ENCODE data around the gene UBE2V1. TPM values are rescaled to one million over a fixed set of nuclear protein-coding genes. Genes with fewer than 3 reads are reported as not detected.
A peak's percentile ranks its signal among the peaks of the same experiment; 100 is the strongest.

UBE2V1 gene
- polyA plus RNA-seq, 2 of the 4 experiments (the other 2 are of a cell fraction), result 129 to 141 TPM

- TF ChIP-seq, protein P1, sequence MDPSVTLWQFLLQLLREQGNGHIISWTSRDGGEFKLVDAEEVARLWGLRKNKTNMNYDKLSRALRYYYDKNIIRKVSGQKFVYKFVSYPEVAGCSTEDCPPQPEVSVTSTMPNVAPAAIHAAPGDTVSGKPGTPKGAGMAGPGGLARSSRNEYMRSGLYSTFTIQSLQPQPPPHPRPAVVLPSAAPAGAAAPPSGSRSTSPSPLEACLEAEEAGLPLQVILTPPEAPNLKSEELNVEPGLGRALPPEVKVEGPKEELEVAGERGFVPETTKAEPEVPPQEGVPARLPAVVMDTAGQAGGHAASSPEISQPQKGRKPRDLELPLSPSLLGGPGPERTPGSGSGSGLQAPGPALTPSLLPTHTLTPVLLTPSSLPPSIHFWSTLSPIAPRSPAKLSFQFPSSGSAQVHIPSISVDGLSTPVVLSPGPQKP (IDR thresholded peaks at IDR 0.05; ENCODE audit: low read depth, low read length), result no peak
- TF ChIP-seq CHD2 (IDR thresholded peaks at IDR 0.05; ENCODE audit: low read length, partially characterized antibody) (no peak), BHLHE40 (IDR thresholded peaks at IDR 0.05; ENCODE audit: low read depth, low read length) (no peak), HOXB13 (CRISPR knock-in tag; IDR thresholded peaks at IDR 0.05; ENCODE audit: low read depth) (peak; percentile 65; the same call in 1 of the 2 replicates), POLR2AphosphoS2 (conservative IDR thresholded peaks at IDR 0.05; ENCODE audit: low read length) (no peak), CHD4 (IDR thresholded peaks at IDR 0.05; ENCODE audit: borderline replicate concordance) (no peak)
Measured at GRCh38 chr20:50032955-50033666, 79.8 kb downstream of the UBE2V1 start (continued).

Other genes starting within 250 kb of the UBE2V1 start
- gene SPATA2, start 197.6 kb downstream of the UBE2V1 start, polyA plus RNA-seq (2011; rRNA removed), result 4.9 and 5.1 TPM in 2 replicates
- gene SPATA2, start 197.6 kb downstream of the UBE2V1 start, polyA plus RNA-seq (2017; fragmentation: RNase III; extraction: RNeasy Plus Mini Kit Qiagen cat#74134 plus additional on column Dnase treatment), result 4.7 to 5.1 TPM (median 4.7 TPM) in 3 replicates
- 44.8 and 67.8 TPM in 2 replicates for gene RNF114, start 176.8 kb downstream of the UBE2V1 start, polyA plus RNA-seq (2011; rRNA removed)
- gene RNF114, start 176.8 kb downstream of the UBE2V1 start, polyA plus RNA-seq (2017; fragmentation: RNase III; extraction: RNeasy Plus Mini Kit Qiagen cat#74134 plus additional on column Dnase treatment), result 43.1 to 47.0 TPM (median 44.0 TPM) in 3 replicates
- 7.0 and 7.2 TPM in 2 replicates for gene SNAI1, start 130.2 kb downstream of the UBE2V1 start, polyA plus RNA-seq (2011; rRNA removed)
- gene SNAI1, start 130.2 kb downstream of the UBE2V1 start, polyA plus RNA-seq (2017; fragmentation: RNase III; extraction: RNeasy Plus Mini Kit Qiagen cat#74134 plus additional on column Dnase treatment), result 8.0 to 11.1 TPM (median 10.7 TPM) in 3 replicates
- 24.5 and 33.5 TPM in 2 replicates for gene PEDS1, start 40.6 kb upstream of the UBE2V1 start, polyA plus RNA-seq (2011; rRNA removed)
- gene PEDS1, start 40.6 kb upstream of the UBE2V1 start, polyA plus RNA-seq (2017; fragmentation: RNase III; extraction: RNeasy Plus Mini Kit Qiagen cat#74134 plus additional on column Dnase treatment), result 23.1 to 26.5 TPM (median 25.8 TPM) in 3 replicates
- 35.9 and 45.4 TPM in 2 replicates for gene CEBPB, start 77.7 kb upstream of the UBE2V1 start, polyA plus RNA-seq (2011; rRNA removed)
- 58.9 to 74.0 TPM (median 66.6 TPM) in 3 replicates for gene CEBPB, start 77.7 kb upstream of the UBE2V1 start, polyA plus RNA-seq (2017; fragmentation: RNase III; extraction: RNeasy Plus Mini Kit Qiagen cat#74134 plus additional on column Dnase treatment)